Testis (tissue), 3 donors: ENCODE results near the gene SLC25A21. TPM values are rescaled to one million over a fixed set of nuclear protein-coding genes. Genes with fewer than 3 reads are reported as not detected.
"Not testable (repeated sequence)": the region's sequence is repeated elsewhere in the genome, so short reads cannot be mapped to it uniquely, and the experiment has no call there.

ENCODE experiments used
- DNase-seq: peaks from one replicate; pipeline ENCODE4 v3.0.0-alpha.2; 2019
- H3K27ac ChIP-seq, 2 donors: fragments of 200-600 bp; sonication (generic); one replicate each; pipeline ENCODE4 v1.5.1; 2019
- H3K27me3 ChIP-seq: fragments of 200-600 bp; sonication (generic); one replicate; pipeline ENCODE4 v1.5.1; 2019
- H3K36me3 ChIP-seq: fragments of 200-600 bp; sonication (generic); one replicate; pipeline ENCODE4 v1.5.1; 2017; ENCODE audit warnings: low read depth; ENCODE audit errors: missing control alignments
- H3K4me1 ChIP-seq: fragments of 200-600 bp; sonication (generic); one replicate; pipeline ENCODE4 v1.5.1; 2019
- H3K4me3 ChIP-seq, 2 donors: fragments of 200-600 bp; sonication (generic); one replicate each; pipeline ENCODE4 v1.5.1; 2017 to 2019
- H3K9me3 ChIP-seq: fragments of 200-600 bp; sonication (generic); one replicate; pipeline ENCODE4 v1.5.1; 2017
- CTCF ChIP-seq, 3 experiments: fragments of 450-650 bp in 2 of 3; fragments of 200-600 bp in 1 of 3; sonication (generic) in 1 of 3; IDR thresholded peaks; one replicate each; pipeline ENCODE4 v1.5.1; 2016 to 2019; ENCODE audit warnings: antibody characterized with exemption in 3 of 3, mild to moderate bottlenecking in 2 of 3, moderate library complexity in 1 of 3
- POLR2A ChIP-seq: fragments of 450-650 bp; IDR thresholded peaks from one replicate; pipeline ENCODE4 v1.6.1; 2017; ENCODE audit warnings: antibody characterized with exemption, mild to moderate bottlenecking, moderate library complexity
- WGBS, 2 donors: methylation state at CpG; one replicate each; pipeline ENCODE4 v1.1.5; 2018; 5-methylcytosine and 5-hydroxymethylcytosine counted together
- intact Hi-C: fragments of 100-400 bp; cut with DNase I; formaldehyde crosslinking; loops from one replicate; pipeline ENCODE4 v1.15.1; 2023; ENCODE audit warnings: low total_unique reads
- polyA plus RNA-seq: library from polyadenylated mRNA; stranded (reverse); fragments of 350-450 nt; fragmentation: Illumina TruSeq; extraction: RNeasy Lipid Tissue Mini Kit (QIAGEN cat#74804); gene quantifications from one replicate; pipeline ENCODE4 v1.2.3, GENCODE V29; 2014; ENCODE audit warnings: low read depth, low replicate concordance; ENCODE audit not compliant: insufficient read depth
- total RNA-seq, 2 donors: library from RNA; depleted of rRNA; stranded (reverse); fragments of >200 nt; gene quantifications; one replicate each; pipeline ENCODE4 v1.2.3, GENCODE V29; 2016

SLC25A21 gene
- total and polyA plus RNA-seq, 3 donors from 2014 or later: 4.4 to 16.0 (median 13.6) TPM

- no peak for DNase-seq
- Histone ChIP-seq H3K36me3 (no peaks in the 10 kb centered on the region), H3K4me1 (no peaks in the 10 kb centered on the region), H3K27me3 (no peaks in the 10 kb centered on the region), H3K27ac (no peak overlapping the region), H3K4me3 (no peak overlapping the region), H3K9me3 (no peaks in the 10 kb centered on the region)
- 83 to 87% methylated on average over 2 of the region's 2 CpGs for WGBS, 2 donors
- no peak for TF ChIP-seq CTCF (IDR thresholded peaks at IDR 0.05)
- TF ChIP-seq POLR2A: no peak
- intact Hi-C loops: no loop called here
These were observed 469.9 kb downstream of the SLC25A21 start for GRCh38 chr14:36702474-36702873.

GRCh38 chr14:36701132-36701531 is 471.3 kb downstream of the SLC25A21 start:
- WGBS, 2 donors: 27 to 50% methylated on average over 1 of the region's 1 CpG
- DNase-seq: no peak
- TF ChIP-seq POLR2A (no peak), CTCF (IDR thresholded peaks at IDR 0.05) (no peak)
- no peaks in the 10 kb centered on the region for H3K4me1 ChIP-seq
- H3K36me3 ChIP-seq: no peaks in the 10 kb centered on the region
- H3K27ac ChIP-seq: no peak overlapping the region
- intact Hi-C loops: no loop called here
- H3K27me3 ChIP-seq: no peaks in the 10 kb centered on the region
- no peaks in the 10 kb centered on the region for H3K9me3 ChIP-seq
- H3K4me3 ChIP-seq: no peak overlapping the region

- no peak for DNase-seq
- H3K4me1 ChIP-seq: no peaks in the 10 kb centered on the region
- no peak overlapping the region for H3K4me3 ChIP-seq
- WGBS, 2 donors: 94% methylated on average over 1 of the region's 1 CpG
- H3K27me3 ChIP-seq: no peaks in the 10 kb centered on the region
- TF ChIP-seq CTCF (IDR thresholded peaks at IDR 0.05): no peak
- no peak for TF ChIP-seq POLR2A
- H3K27ac ChIP-seq: no peak overlapping the region
- no peaks in the 10 kb centered on the region for H3K36me3 ChIP-seq
- intact Hi-C loops: no loop called here
- no peaks in the 10 kb centered on the region for H3K9me3 ChIP-seq
These were observed 471.8 kb downstream of the SLC25A21 start for GRCh38 chr14:36700651-36701050.

- H3K4me3 ChIP-seq, H3K36me3 ChIP-seq, H3K27me3 ChIP-seq, intact Hi-C loops, DNase-seq, H3K4me1 ChIP-seq, H3K9me3 ChIP-seq, H3K27ac ChIP-seq: not testable (repeated sequence)
- WGBS, 2 donors: 80 to 83% methylated on average over 7 of the region's 7 CpGs
These were observed 473.0 kb downstream of the SLC25A21 start for GRCh38 chr14:36699420-36699819.

GRCh38 chr14:36690311-36691040 is 481.9 kb downstream of the SLC25A21 start:
- Histone ChIP-seq H3K27ac (no peak overlapping the region), H3K27me3 (no peaks in the 10 kb centered on the region), H3K4me1 (no peaks in the 10 kb centered on the region), H3K4me3 (no peak overlapping the region), H3K36me3 (no peaks in the 10 kb centered on the region), H3K9me3 (no peaks in the 10 kb centered on the region)
- intact Hi-C loops: no loop called here
- DNase-seq: no peak
- WGBS, 2 donors: 84 to 86% methylated on average over 1 of the region's 1 CpG
- TF ChIP-seq CTCF (IDR thresholded peaks at IDR 0.05) (no peak), POLR2A (no peak)
